Smooth muscle cell of trachea (primary cell): ENCODE results near the gene PLD6. TPM values are rescaled to one million over a fixed set of nuclear protein-coding genes. Genes with fewer than 3 reads are reported as not detected.

Experiments
- total RNA-seq: library from RNA; depleted of rRNA; stranded (reverse); fragments of >200 nt; gene quantifications from 2 replicates; pipeline ENCODE4 v1.2.1, GENCODE V29; 2014

PLD6 gene
- total RNA-seq = 3.1 and 4.5 TPM in 2 replicates

GRCh38 chr17:17206124-17206912, at the start of gene PLD6:
Gene PLD6 (minus strand): TSS chr17:17206333. CDS start chr17:17206286, 47 bp downstream.

GRCh38 chr17:17237026-17237799, 31.1 kb upstream of the PLD6 start, which contains the start of gene FLCN:
Gene FLCN (minus strand): TSS chr17:17237168. CDS start chr17:17228137, 9,031 bp downstream.

Other genes starting within 250 kb of the PLD6 start
- not detected in 2 replicates for gene TNFRSF13B, start 234.2 kb downstream of the PLD6 start, total RNA-seq
- gene MPRIP, start 163.9 kb downstream of the PLD6 start, total RNA-seq = 86.0 and 106 TPM in 2 replicates
- gene FLCN, start 30.8 kb upstream of the PLD6 start, total RNA-seq = 107 and 126 TPM in 2 replicates
- 93.5 and 112 TPM in 2 replicates for gene COPS3, start 74.9 kb upstream of the PLD6 start, total RNA-seq
- 1.6 and 3.5 TPM in 2 replicates for gene NT5M, start 97.0 kb upstream of the PLD6 start, total RNA-seq